ENCODE measurements around the gene MMP7.
"Not testable (repeated sequence)": the region's sequence is repeated elsewhere in the genome, so short reads cannot be mapped to it uniquely, and the experiment has no call there.

Gene MMP7

DNA sequence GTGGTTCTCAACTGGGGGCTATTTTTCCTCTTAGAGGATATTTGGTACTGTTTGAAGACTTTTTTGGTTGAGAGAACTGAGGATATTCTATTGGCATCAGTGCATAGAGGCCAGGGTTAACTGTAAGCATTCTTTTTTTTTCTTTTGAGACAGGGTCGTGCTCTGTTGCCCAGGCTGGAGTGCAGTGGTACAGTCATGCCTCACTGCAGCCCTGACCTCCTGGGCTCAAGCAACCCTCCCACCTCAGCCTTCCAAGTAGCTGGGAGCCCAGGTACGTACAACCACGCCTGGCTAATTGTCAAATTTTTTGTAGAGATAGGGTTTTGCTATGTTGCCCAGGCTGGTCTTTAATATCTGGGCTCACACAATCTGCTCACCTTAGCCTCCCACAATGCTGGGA, 12.9 kb downstream of the MMP7 start:
- Histone ChIP-seq H2AFZ (ENCODE audit: low read length) (no peak overlapping the region), H3K27me3 (ENCODE audit: insufficient read depth, low read length) (no peaks in the 10 kb centered on the region), H3K9ac (ENCODE audit: low read length) (no peak overlapping the region), H3K79me2 (ENCODE audit: insufficient read depth, low read length) (no peaks in the 10 kb centered on the region), H3K9me2 (ENCODE audit: low read depth, low read length) (no peaks in the 10 kb centered on the region), H3K36me3 (ENCODE audit: insufficient read depth, low read length) (no peaks in the 10 kb centered on the region), H3K4me2 (ENCODE audit: low read length) (no peak overlapping the region), H3K27ac (ENCODE audit: low read depth, low read length, poor library complexity, severe bottlenecking) (no peak overlapping the region), H4K20me1 (ENCODE audit: insufficient read depth, low read length) (no peaks in the 10 kb centered on the region), H3K9me3 (ENCODE audit: low read length) (no peaks in the 10 kb centered on the region), H3K4me1 (ENCODE audit: insufficient read depth, low read length, severe bottlenecking) (peaks cover 3% of the 10 kb centered on the region), H3F3A (ENCODE audit: insufficient read depth, low read length) (no peaks in the 10 kb centered on the region), H3K4me3 (ENCODE audit: low read depth, low read length, poor library complexity, severe bottlenecking) (no peak overlapping the region)
- TF ChIP-seq, protein P1, sequence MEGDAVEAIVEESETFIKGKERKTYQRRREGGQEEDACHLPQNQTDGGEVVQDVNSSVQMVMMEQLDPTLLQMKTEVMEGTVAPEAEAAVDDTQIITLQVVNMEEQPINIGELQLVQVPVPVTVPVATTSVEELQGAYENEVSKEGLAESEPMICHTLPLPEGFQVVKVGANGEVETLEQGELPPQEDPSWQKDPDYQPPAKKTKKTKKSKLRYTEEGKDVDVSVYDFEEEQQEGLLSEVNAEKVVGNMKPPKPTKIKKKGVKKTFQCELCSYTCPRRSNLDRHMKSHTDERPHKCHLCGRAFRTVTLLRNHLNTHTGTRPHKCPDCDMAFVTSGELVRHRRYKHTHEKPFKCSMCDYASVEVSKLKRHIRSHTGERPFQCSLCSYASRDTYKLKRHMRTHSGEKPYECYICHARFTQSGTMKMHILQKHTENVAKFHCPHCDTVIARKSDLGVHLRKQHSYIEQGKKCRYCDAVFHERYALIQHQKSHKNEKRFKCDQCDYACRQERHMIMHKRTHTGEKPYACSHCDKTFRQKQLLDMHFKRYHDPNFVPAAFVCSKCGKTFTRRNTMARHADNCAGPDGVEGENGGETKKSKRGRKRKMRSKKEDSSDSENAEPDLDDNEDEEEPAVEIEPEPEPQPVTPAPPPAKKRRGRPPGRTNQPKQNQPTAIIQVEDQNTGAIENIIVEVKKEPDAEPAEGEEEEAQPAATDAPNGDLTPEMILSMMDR (IDR thresholded peaks at IDR 0.05; ENCODE audit: low read length), result no peak
- TF ChIP-seq EZH2 (IDR thresholded peaks at IDR 0.05; ENCODE audit: borderline replicate concordance, low read length), result no peak

DNA sequence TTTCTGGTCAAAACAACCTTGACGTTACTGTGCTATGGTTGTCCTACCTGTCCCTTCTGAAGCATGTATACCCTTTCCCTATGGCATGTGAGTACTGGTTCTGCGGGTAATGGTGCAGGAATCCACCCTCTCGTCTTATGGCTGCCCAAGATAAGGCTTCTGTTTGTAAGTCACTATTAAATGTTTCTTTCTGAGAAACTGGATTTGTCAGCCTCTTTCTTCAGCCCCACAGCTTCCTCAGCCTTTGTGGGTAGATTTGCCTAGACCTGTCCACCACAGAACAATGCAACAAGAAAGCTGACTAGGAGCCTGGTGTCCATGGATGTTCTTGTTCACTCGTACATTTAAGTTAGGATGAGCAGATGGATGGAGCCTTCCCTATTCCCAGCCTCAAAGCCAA, 14.4 kb downstream of the MMP7 start:
- no peaks in the 10 kb centered on the region for H4K20me1 ChIP-seq (ENCODE audit: insufficient read depth, low read length)
- no peak overlapping the region for H3K27ac ChIP-seq (ENCODE audit: low read depth, low read length, poor library complexity, severe bottlenecking)
- H3F3A ChIP-seq (ENCODE audit: insufficient read depth, low read length), result no peaks in the 10 kb centered on the region
- no peaks in the 10 kb centered on the region for H3K27me3 ChIP-seq (ENCODE audit: insufficient read depth, low read length)
- no peaks in the 10 kb centered on the region for H3K79me2 ChIP-seq (ENCODE audit: insufficient read depth, low read length)
- H3K9me2 ChIP-seq (ENCODE audit: low read depth, low read length), result no peaks in the 10 kb centered on the region
- TF ChIP-seq, protein P1 (IDR thresholded peaks at IDR 0.05; ENCODE audit: low read length), result no peak
- TF ChIP-seq EZH2 (IDR thresholded peaks at IDR 0.05; ENCODE audit: borderline replicate concordance, low read length), result no peak
- no peak overlapping the region for H3K4me2 ChIP-seq (ENCODE audit: low read length)
- no peaks in the 10 kb centered on the region for H3K4me1 ChIP-seq (ENCODE audit: insufficient read depth, low read length, severe bottlenecking)
- no peaks in the 10 kb centered on the region for H3K9me3 ChIP-seq (ENCODE audit: low read length)
- H3K4me3 ChIP-seq (ENCODE audit: low read depth, low read length, poor library complexity, severe bottlenecking), result no peak overlapping the region
- no peaks in the 10 kb centered on the region for H3K36me3 ChIP-seq (ENCODE audit: insufficient read depth, low read length)
- no peak overlapping the region for H2AFZ ChIP-seq (ENCODE audit: low read length)
- no peak overlapping the region for H3K9ac ChIP-seq (ENCODE audit: low read length)

DNA sequence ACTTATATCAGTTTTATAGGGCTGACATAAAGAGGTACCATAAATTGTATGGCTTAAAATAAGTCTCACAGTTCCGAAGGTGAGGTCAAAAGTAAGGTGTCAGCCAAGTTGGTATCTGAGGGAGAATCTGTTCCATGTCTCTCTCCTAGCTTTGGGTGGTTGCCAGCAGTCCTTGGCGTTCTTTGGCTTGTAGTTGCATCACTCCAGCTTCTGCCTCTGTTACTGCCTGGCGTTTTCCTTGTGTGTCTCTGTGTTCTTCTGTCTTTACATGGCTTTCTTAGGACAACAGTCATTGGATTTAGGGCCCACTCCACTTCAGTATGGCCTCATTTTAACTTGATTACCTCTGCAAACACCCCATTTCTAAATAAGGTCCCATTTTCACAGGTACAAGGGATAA, 16.7 kb downstream of the MMP7 start:
- Histone ChIP-seq H3K27ac (ENCODE audit: low read depth, low read length, poor library complexity, severe bottlenecking) (no peak overlapping the region), H3K79me2 (ENCODE audit: insufficient read depth, low read length) (no peaks in the 10 kb centered on the region), H3K36me3 (ENCODE audit: insufficient read depth, low read length) (no peaks in the 10 kb centered on the region), H3K9ac (ENCODE audit: low read length) (no peak overlapping the region), H3F3A (ENCODE audit: insufficient read depth, low read length) (no peaks in the 10 kb centered on the region), H3K27me3 (ENCODE audit: insufficient read depth, low read length) (no peaks in the 10 kb centered on the region), H3K9me3 (ENCODE audit: low read length) (no peaks in the 10 kb centered on the region), H3K4me3 (ENCODE audit: low read depth, low read length, poor library complexity, severe bottlenecking) (no peak overlapping the region), H3K4me2 (ENCODE audit: low read length) (no peak overlapping the region), H4K20me1 (ENCODE audit: insufficient read depth, low read length) (no peaks in the 10 kb centered on the region), H3K4me1 (ENCODE audit: insufficient read depth, low read length, severe bottlenecking) (peaks cover 7% of the 10 kb centered on the region), H2AFZ (ENCODE audit: low read length) (no peak overlapping the region), H3K9me2 (ENCODE audit: low read depth, low read length) (no peaks in the 10 kb centered on the region)
- no peak for TF ChIP-seq EZH2 (IDR thresholded peaks at IDR 0.05; ENCODE audit: borderline replicate concordance, low read length)

DNA sequence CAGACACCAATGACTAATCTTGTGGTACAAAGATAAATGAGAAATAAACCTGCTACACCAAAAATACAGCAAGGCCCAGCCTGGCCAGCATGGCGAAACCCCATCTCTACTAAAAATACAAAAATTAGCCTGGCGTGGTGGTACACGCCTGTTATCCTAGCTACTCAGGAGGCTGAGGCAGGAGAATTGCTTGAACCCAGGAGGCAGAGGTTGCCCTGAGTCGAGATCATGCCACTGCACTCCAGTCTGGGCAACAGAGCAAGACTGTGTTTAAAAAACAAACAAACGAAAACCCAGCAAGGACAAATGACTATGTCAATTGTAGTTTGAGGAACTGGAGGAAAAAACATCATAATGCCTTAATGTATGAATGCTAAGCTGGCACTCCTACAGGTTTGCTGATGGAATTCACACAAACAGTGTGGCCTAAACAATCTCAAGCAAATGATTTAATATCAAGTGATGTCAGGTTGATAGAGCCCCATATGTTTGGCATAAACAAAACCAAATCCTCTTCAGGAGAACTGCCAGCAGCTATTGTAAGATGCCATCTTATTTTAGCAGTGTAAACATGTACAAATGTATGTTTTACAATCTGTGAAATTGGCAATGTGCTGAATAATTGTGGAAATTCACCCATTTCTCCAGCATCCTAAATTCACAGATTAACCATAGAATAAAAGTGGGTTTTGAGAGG, 20.0 kb downstream of the MMP7 start:
- Histone ChIP-seq H3K9ac (ENCODE audit: low read length) (no peak overlapping the region), H2AFZ (ENCODE audit: low read length) (no peak overlapping the region), H3K36me3 (ENCODE audit: insufficient read depth, low read length) (no peaks in the 10 kb centered on the region)

DNA sequence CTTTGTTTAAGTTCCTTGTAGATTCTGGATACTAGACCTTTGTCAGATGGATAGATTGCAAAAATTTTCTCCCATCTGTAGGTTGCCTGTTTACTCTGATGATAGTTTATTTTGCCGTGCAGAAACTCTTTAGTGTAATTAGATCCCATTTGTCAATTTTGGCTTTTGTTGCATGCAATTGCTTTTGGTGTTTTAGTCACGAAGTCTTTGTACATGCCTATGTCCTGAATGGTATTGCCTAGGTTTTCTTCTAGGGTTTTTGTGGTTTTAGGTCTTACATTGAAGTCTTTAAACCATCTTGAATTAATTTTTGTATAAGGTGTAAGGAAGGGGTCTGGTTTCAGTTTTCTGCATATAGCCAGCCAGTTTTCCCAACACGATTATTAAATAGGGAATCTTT, 27.7 kb downstream of the MMP7 start:
- H3K4me2 ChIP-seq (ENCODE audit: low read length); H3K9me2 ChIP-seq (ENCODE audit: low read depth, low read length); H2AFZ ChIP-seq (ENCODE audit: low read length); H4K20me1 ChIP-seq (ENCODE audit: insufficient read depth, low read length); H3K27me3 ChIP-seq (ENCODE audit: insufficient read depth, low read length); H3K4me3 ChIP-seq (ENCODE audit: low read depth, low read length, poor library complexity, severe bottlenecking); H3K79me2 ChIP-seq (ENCODE audit: insufficient read depth, low read length); H3K27ac ChIP-seq (ENCODE audit: low read depth, low read length, poor library complexity, severe bottlenecking); H3K36me3 ChIP-seq (ENCODE audit: insufficient read depth, low read length); H3F3A ChIP-seq (ENCODE audit: insufficient read depth, low read length); H3K4me1 ChIP-seq (ENCODE audit: insufficient read depth, low read length, severe bottlenecking); H3K9me3 ChIP-seq (ENCODE audit: low read length); H3K9ac ChIP-seq (ENCODE audit: low read length): not testable (repeated sequence)

More for the DNA sequence above, 20.0 kb downstream of the MMP7 start:
- Histone ChIP-seq H3K27me3 (ENCODE audit: insufficient read depth, low read length) (no peaks in the 10 kb centered on the region), H4K20me1 (ENCODE audit: insufficient read depth, low read length) (no peaks in the 10 kb centered on the region), H3K9me3 (ENCODE audit: low read length) (no peaks in the 10 kb centered on the region), H3K4me3 (ENCODE audit: low read depth, low read length, poor library complexity, severe bottlenecking) (no peak overlapping the region), H3K79me2 (ENCODE audit: insufficient read depth, low read length) (no peaks in the 10 kb centered on the region), H3K4me2 (ENCODE audit: low read length) (no peak overlapping the region), H3K9me2 (ENCODE audit: low read depth, low read length) (no peaks in the 10 kb centered on the region), H3K4me1 (ENCODE audit: insufficient read depth, low read length, severe bottlenecking) (peaks cover 7% of the 10 kb centered on the region), H3K27ac (ENCODE audit: low read depth, low read length, poor library complexity, severe bottlenecking) (no peak overlapping the region), H3F3A (ENCODE audit: insufficient read depth, low read length) (no peaks in the 10 kb centered on the region)
- TF ChIP-seq EZH2 (IDR thresholded peaks at IDR 0.05; ENCODE audit: borderline replicate concordance, low read length), result no peak
- TF ChIP-seq, protein P1 (IDR thresholded peaks at IDR 0.05; ENCODE audit: low read length), result no peak
